T-helper 2 cell treated with Interferon-gamma antibody and Interleukin-4, amounts not matched to agents 100 ng/mL and 5 ng/mL, for 36 hours (primary cell): ENCODE results near the gene SNAPC4. TPM values are rescaled to one million over a fixed set of nuclear protein-coding genes. Genes with fewer than 3 reads are reported as not detected.

Source experiments
- intact Hi-C: fragments of 100-400 bp; cut with micrococcal nuclease; formaldehyde crosslinking; loops from one replicate; pipeline ENCODE4 v1.15.1; 2023
- total RNA-seq: library from RNA; stranded (reverse); gene quantifications from 2 replicates; pipeline ENCODE4 v1.2.3, GENCODE V29; 2022

SNAPC4 gene
- total RNA-seq, 1 donor from 2014 or later: 13.2 TPM

GRCh38 chr9:136394312-136395019 lies 5.5 kb downstream of the SNAPC4 start:
- intact Hi-C loops: no loop called here

DNA sequence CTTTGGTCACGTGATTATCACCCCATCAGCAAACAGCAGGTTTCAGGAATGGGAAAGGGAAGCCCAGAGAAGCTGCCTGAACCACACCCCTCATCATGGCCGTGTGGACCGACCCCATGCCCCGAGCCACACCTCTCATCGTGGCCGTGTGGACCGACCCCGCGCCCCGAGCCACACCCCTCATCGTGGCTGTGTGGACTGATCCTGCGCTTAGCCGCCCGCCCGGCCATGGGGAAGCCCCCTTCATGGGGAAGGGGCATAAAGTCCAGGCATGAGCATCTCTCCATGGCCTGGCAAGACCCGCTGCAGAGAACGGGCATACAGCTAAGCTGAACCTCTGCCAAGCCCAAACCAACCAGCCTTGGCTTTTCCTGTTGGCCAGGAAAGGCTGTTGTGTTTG lies 6.4 kb downstream of the SNAPC4 start:
- intact Hi-C loops: no loop called here

DNA sequence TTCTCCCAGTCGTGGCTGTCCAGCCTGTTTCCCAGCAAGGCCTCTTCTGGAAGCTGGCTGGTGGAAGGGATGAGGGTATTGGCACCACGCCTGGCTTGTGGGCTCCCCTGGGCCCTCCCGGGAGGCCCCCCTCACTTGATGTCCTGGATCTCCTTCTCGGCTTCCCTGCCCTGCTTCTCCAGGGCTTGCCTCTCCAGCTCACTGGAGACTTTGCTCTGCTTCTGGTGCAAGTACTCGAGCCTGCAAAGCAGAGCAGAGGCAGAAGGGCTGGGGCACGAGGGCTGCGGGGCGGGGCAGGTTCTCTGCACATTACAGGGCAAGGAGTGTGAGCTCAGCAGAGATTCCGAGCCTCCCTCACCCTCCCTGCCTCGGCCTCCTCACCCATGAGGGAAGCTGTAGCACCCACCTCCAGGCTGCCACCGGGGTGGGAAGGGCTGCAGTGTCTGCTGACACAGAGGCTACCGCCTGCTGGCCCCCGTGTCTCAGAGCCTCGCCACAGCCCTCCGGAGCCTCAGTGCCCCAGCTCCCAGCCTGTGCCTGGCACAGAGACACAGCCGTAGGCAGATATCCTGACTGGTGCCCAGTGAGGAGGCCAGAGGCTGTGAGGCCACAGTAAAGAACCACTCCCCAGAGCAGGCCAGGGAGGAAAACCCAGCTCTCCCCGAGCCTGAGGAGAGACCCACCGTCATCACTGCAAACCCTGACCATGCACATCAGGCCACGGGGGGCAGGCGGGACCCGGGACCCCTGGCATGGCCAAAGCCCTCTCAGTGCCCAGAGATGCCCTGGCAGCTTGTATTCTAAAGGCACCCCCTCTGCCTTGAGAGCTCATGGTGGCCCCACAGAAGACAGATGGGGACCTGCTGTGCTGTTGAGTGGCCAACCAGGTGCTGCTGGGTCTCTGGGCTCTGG lies 7.2 kb downstream of the SNAPC4 start:
- intact Hi-C loops: no loop called here

DNA sequence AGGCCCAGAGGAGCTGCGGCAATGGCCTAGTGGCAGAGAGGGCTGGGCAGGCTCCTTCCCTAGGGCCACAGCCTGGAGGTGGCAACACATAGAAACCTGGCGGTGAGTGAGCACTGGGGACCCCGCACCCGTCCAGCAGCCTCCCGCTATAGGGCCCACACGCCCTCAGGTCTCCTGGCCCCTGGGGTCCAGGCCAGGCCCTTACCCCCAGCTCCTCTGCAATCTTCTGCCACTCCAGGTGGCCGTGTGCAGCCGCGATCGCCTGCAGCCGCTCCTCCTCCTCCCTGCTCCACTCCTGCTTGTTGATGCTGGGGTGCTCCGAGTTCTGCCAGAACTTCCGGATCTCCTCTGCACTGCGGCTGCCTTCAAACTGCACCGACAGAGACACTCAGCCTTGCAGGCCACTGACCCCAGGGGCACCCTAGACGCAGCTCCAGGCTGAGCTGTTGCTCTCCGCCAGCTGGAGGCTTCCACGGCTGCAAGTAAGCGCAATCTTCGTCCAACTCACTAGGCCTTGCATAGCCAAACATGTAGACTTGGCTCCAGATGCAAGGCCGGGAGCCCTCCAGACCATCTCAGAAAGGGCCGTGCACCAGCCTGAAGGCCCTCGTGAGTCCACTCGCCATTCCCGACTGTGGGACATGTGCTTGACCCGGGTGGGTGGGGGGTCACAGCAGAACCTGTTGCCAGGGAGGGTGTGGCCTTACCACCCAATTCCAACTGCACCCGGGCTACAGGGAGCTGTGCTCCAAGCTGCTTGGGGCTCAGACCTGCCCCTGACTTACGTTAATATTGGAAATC lies 8.0 kb downstream of the SNAPC4 start:
- intact Hi-C loops: no loop called here

DNA sequence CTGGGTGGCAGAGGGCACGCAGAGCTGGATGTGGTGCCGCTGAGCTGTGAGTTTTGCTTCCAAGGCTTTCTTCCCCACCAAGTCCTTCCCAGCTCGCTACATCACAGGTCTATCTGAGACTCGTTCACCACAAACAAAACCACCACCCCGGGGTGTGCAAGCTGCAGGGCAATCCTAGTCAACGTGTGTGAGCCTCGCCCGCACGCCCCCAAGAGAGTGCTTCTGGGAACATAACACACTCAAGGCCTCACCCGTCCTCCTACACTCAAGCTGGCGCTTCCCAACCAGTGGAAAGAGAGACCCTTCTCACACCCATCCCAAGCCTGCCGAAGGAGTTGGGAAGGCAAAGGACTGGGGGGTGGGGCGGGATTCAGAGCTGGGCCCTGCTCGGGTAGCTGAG lies 10.6 kb downstream of the SNAPC4 start:
- intact Hi-C loops: no loop called here

- intact Hi-C loops: no loop called here
Observed at GRCh38 chr9:136387217-136387616, 12.8 kb downstream of the SNAPC4 start.

GRCh38 chr9:136386018-136386417 lies 14.0 kb downstream of the SNAPC4 start:
- intact Hi-C loops: no loop called here

- intact Hi-C loops: loop anchor here (1.0 kb wide), 1 partner anchor 15 kb away; the partner anchor contains the start of gene SNAPC4
Observed at GRCh38 chr9:136385015-136385414, 15.0 kb downstream of the SNAPC4 start.

DNA sequence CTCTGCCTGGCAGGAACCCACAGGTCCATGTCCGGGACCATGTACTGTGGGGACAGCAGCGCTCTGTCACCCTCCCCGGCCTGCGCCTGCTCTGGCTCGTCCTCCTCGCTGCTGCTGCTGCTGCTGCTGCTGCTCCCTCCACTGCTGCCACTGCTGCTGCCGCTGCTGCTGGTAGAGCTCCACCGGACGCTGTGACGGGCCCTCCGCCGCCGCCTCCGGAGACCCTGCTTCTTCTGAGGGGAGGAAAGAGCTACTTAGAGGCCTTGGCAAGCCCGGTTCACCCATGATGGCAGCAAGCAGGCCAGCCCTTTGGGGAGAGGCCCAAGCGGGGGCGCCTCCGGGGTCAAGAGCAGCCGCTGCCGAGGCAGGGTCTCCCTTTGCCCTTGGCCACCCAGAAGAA lies 16.5 kb downstream of the SNAPC4 start:
- intact Hi-C loops: no loop called here

- intact Hi-C loops: no loop called here
Observed at GRCh38 chr9:136381966-136382513, 17.9 kb downstream of the SNAPC4 start.

GRCh38 chr9:136381311-136381710 lies 18.7 kb downstream of the SNAPC4 start:
- intact Hi-C loops: no loop called here

DNA sequence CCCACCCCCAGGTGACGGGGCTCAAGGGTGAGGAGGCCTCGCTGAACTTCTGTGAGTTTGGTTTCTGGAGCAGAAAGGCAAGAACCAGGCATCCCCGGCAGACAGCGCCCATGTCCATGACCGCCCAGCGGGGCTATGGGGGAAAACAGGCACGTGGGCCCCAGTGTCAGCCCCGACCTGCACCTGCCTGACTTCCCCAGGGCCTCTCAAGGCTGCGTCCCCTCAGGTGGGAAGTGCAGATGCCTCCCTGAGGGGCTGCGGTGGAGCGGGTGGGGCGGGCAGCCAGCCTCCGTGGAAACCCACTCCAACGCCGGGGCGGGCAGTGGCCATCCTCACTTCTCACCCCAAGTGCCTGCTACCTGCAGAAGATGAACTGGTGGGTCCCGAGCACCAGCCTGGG lies 19.6 kb downstream of the SNAPC4 start:
- intact Hi-C loops: no loop called here

DNA sequence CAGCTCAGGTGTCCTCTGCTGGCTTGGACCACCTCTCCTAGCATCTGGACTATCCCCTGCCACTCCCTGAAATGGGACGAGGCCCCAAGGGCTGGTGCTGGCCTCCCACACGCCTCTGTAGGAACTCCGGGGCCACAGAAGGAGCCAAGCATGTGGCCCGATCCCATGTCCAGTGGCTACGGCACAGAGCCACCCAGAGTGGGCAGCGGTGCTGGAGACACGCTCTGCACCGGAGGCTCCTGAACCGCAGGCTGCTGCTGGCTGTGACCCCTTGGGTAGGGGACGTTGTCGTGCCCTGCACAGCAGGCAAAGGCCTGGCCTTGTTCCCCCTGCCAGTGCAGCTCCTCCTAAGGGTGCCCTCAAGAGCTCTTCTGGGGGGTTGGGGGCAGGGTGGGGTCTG lies 20.1 kb downstream of the SNAPC4 start:
- intact Hi-C loops: no loop called here

GRCh38 chr9:136379401-136379800 lies 20.6 kb downstream of the SNAPC4 start:
- intact Hi-C loops: no loop called here

DNA sequence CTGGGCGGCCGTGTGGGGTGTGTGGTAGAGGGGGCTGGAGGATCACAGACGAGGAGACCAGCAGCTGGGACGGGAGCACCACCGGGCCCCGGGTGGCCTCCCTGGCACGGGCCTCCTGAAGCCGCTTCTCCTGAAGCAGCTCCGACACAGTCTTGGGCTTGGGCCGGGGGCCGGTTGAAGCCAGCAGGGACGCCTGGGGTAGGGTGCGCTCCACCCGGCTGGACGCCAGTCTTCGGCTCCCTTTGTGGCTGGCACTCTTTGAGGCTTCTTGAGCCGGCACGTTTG lies 21.0 kb downstream of the SNAPC4 start:
- intact Hi-C loops: no loop called here

DNA sequence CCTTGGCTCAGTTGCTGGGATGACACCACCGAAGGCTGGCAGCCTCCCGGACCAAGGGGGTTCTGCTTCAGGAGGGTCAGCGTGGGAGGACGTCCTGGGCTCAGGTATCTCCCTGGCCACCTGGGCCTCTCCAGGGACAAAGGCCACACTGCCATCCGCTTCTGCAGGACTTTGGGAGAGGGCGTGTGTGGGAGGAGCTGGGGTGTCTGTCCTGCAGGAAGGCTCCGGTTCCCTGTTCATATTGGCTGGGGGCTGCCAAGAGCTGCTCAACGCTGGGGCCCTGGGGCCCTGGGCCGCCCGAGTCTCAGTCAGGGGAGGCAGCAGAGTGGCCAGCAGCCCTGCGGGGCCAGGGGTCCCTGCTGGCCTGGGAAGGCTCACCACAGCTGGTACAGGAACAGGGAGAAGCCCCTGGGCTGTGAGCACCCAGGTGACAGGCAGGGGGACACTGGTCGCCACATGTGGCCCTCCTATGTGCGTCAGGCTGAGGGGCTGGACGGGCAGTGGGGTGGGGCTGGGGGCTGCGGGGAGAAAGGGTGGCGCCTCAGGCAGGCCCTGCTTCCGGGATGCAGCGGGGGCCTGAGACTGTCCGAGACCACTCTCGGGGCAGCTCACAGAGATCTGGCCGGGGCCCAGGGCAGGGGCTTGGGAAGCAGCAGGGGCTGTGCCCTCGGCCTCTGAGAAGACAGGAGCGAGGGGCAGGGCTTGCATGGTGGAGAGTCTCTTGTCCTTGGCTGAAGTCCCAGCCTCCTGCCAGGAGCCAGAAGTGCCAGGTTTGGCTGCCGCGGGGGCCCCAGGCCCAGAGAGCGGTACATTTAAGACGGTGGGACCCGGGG lies 21.6 kb downstream of the SNAPC4 start:
- intact Hi-C loops: no loop called here

- intact Hi-C loops: no loop called here
Observed at GRCh38 chr9:136377341-136378169, 22.4 kb downstream of the SNAPC4 start.

- intact Hi-C loops: no loop called here
Observed at GRCh38 chr9:136376457-136376856, 23.5 kb downstream of the SNAPC4 start.

DNA sequence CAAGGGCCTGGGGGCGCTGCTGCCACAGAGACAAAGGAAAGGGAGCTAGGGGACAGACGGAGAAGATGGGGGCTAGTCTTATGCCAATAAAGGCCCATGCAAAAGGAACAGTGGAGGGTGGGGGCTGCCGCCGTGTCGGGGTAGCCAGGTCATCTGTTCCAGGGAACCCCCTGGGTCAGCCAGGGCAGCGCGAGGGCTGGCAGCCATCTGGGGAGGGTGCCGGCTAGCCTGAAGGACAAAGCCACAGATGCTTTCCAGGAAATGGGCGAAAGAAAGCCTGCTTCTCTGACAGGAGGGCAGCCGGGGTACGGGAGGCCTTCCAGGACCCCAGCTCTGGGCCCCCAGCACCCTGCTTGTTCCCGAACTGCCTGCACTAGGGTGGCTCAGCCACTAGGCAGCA lies 24.9 kb downstream of the SNAPC4 start:
- intact Hi-C loops: no loop called here

GRCh38 chr9:136374183-136374575 lies 25.8 kb downstream of the SNAPC4 start:
- intact Hi-C loops: no loop called here
